LHCN-M2 (cell line): ENCODE measurements around the gene PDLIM4. TPM values are rescaled to one million over a fixed set of nuclear protein-coding genes. Genes with fewer than 3 reads are reported as not detected.

Source experiments
- DNase-seq: peaks from one replicate; pipeline ENCODE4 v3.0.0-alpha.2; 2012; ENCODE audit warnings: low read depth
- total RNA-seq: library from RNA; depleted of rRNA; stranded (reverse); fragments of >200 nt; gene quantifications from 2 replicates; pipeline ENCODE4 v1.2.3, GENCODE V29; 2014

The PDLIM4 gene
- total RNA-seq, 1 experiment from 2014 or later, result 153 TPM

DNA sequence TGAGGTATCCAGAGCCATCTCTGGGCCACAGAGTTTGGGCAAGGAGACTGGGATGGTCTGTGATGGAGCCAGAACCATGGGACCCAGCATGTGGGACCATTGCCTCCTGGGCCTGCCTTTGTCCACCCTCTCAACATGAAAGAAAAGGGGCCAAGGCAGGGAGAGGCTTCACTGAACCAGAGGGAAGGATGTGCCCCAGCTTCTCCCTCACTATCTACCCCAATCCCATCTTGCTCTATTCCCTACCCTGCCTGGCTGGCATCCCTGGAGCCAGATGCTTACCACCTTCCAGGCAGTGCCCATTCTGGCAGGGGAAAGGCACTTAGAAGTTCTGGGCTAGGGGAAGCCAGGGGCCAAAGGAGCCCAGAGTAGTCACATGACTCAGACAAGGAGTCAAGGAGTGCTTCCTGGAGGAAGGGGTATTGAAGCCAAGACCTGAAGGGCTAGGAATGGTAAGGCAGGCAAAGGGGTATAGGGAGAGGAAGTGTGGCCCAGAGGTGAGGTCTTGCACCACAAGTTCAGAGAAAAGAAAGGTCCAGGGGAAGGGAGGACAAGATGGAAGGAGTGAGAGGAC lies 9.8 kb downstream of the PDLIM4 start:
- no peak for DNase-seq

DNA sequence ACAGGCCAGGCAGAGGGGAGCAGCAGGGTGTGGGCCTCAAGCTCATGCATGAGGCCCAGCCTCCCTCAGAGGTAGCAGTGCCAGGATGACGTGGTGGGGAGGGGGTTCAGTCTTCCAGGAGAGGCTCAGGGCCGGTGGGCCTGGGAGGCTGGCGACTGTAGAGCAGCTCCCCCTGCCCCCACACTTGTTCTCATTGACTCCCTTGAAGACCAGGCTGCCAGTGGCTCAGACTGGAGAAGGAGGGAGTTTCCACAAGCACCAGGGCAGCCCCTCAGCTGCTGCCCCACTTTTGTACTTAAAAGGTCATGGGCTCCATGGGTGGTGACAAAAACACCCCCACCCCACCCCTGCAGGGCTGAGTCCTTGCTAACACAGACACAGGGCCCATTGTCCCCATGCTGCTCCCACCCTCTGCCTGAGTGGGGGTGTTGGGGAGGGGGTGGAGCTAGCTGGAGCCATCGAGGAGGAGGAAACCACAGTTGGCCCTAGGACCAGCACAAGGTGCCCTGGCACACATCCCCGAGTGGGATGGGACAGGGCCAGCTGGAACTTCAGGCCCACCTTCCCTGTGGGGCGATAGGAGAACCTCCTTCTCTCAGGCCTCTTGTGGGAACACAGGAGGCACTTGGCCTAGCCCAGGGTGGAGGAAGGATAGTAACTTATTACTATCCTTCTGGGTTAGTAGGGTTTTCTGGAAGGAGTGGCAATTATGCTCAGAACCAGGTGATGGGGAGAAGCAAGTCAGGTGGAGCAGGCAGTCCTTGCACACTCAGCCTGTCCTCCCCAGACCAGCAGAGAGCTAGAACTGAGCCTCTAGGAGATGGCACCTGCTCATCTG lies 10.7 kb downstream of the PDLIM4 start:
- no peak for DNase-seq

- no peak for DNase-seq
Observed at GRCh38 chr5:132268769-132269551, 11.5 kb downstream of the PDLIM4 start.

GRCh38 chr5:132269635-132270334 lies 12.3 kb downstream of the PDLIM4 start:
- DNase-seq, result no peak

DNA sequence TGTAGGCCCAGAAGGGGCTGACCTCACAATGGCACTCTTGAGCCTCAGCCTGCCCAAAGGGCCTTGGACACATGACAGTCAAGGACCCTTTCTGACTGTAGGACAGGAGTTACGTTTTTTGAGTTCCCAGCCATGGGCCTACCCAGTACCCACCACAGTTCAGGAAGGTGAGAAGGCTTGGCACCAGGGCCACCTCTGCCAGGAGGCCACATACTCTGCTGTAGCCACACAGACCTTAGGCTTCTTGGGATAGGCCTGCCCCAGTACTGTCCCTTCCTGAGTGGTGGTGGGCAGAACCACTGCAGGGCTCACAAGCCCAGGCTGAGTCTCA lies 12.8 kb downstream of the PDLIM4 start:
- DNase-seq, result no peak

DNA sequence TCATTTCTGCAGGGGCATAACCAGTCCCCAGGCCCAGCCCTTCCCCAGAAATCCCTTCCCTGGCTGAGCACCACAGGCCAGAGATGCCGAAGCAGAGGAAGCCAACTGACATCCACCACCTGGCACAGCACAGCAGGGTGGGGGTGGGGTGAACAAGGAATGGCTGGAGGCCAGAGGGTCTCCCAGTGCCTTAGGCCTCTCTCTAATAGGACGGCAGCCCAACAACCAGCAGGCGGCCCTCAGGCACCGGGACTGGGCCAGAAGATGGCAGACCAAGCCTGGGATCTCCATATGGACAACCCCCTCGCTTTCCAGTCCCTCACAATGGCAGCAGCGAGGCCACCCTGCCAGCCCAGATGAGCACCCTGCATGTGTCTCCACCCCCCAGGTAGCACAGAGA lies 13.2 kb downstream of the PDLIM4 start:
- DNase-seq, result no peak

DNA sequence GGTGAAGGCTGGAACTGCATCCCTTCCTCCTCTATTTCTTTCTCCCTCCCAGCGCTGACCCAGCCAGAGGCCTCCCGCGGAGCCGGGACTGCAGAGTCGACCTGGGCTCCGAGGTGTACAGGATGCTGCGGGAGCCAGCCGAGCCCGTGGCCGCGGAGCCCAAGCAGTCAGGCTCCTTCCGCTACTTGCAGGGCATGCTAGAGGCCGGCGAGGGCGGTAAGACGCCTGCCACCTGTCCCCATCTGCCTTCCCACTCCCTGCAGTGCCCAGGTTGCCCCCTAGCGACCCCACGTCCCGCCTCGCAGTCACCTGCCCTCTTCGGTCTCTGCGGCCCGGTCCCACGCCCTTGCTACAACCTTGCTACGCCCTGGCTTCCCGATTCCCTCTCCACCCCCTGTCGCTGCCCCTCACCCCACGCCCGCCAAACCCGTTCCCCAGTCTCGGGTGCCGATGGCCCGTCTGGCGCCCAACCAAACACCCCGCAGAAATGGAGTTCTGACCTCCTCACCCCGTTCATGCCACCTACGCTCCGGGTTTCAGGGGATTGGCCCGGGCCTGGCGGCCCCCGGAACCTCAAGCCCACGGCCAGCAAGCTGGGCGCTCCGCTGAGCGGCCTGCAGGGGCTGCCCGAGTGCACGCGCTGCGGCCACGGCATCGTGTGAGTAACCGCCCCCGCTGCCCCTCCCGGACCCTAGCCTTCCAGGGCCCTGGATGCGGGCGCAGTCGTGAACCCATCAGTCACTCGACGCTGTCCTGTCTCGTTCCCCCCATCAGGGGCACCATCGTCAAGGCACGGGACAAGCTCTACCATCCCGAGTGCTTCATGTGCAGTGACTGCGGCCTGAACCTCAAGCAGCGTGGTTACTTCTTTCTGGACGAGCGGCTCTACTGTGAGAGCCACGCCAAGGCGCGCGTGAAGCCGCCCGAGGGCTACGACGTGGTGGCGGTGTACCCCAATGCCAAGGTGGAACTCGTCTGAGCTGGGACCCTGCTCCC lies 14.1 kb downstream of the PDLIM4 start:
- DNase-seq, result no peak

DNA sequence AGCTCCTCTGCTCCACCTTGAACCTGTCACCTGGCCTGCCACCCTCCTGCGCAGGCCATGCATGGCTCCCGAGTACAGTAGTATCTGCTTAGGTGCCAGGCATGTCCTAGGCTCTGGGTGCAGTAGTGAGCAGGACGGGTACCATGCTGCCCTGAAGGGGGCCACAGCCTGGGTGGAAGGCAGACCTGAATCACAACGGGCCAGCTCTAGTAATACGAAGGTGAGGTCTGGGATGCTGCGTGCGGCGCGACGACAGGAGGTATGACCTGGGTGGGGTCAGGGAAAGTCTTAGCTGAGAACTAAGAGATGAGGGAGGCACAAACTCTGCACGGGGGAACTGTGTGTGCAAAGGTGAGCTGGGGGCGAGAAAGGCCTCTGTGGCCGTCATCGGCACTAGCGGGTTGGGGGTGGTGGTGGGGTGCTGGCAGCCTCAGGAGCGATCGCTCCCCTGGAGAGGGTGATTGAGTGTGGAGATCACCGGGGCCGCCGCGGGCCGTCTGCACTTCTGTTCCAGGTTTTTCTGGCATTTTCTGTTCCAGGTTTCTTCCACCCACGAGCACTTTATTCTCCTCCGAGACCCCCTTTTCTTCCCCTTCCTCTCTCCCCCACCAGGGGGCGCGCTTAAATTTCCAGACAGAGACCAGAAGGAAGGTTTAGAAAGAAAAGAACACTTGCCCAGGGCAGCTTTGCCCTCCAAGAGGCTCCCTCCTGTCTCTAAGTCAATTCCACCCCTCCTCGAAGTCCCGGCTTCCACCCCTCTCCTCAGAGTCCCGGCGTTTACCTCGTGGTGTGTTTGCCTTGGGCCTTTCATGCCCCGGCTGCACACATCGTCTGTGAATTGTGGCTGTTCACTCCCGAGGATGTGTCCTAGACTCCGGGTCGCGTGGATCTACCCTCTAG lies 15.1 kb downstream of the PDLIM4 start:
- DNase-seq, result peak; percentile 51

DNA sequence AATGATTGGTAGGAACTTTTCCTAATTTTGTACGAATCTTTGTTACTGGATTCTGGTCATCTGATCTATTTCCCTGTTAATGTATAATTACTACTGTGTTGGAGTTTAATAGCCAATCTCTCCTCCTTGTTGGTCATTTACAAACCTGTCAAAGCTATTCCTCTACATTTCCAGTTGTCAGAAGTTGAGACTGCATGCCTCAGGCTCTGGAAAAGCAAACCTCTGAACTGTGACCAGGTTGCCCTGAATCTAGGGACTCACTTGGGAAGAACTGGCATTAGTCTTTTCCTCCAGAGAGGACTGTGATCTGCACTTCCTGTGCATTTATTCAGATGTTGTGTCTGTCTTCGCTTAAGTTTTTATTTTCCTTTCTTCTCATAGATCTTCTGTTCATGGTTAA lies 16.1 kb downstream of the PDLIM4 start:
- DNase-seq, result no peak

DNA sequence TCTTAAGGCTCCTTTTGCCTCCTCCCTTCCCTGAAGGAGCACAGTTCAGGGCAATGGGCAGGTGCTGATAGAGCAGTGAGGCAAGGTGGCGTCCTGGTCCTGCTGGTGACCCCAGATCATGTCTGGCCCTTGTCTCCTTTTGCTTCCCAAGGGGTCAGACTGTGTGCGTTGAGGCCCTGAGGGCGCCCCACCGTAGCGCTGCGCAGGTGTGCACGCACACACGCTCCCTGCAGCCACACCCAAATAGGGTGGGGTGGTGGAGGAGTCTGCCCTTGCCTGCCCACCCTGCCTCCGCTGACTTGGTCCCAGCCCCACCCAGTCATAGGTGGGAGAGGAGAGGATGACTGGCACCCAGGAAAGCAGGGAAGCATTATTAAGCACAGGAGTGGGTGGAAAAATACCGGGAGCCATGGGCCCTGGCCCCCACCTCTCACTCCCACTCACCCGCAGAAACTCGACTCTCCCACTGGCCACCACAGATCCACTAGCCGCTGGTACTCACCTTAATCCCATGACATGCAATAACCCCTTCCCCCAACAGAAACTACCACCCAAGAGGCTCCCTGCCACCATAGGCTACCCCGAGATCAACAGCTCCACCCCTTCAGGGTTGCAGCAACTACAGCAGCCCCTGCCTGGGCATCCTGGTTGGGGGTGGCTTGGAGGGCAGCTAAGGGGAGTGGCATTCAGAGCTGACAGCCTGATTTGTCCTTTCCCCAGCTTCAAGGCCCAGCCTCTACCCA lies 16.7 kb downstream of the PDLIM4 start:
- no peak for DNase-seq

GRCh38 chr5:132275367-132276220 lies 18.1 kb downstream of the PDLIM4 start:
- DNase-seq, result no peak

DNA sequence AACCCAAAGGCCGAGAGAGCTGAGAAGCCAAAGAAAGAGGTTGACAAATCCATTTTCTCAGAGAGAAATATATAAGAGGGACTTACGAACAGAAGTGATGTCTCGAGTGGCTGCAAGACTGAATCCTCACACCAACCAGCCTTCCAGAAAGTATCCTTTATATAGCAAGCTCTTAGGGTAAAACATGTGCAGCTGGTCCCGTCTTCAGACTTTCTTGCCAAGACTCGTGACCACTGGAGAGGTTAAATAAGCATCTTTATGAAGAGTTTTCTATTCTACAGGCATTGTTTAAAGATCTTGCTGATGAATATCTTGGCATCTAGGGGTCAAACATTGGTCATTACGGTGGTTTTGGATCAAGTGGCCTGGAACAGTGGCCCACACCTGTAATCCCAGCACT lies 19.8 kb downstream of the PDLIM4 start:
- DNase-seq, result no peak

DNA sequence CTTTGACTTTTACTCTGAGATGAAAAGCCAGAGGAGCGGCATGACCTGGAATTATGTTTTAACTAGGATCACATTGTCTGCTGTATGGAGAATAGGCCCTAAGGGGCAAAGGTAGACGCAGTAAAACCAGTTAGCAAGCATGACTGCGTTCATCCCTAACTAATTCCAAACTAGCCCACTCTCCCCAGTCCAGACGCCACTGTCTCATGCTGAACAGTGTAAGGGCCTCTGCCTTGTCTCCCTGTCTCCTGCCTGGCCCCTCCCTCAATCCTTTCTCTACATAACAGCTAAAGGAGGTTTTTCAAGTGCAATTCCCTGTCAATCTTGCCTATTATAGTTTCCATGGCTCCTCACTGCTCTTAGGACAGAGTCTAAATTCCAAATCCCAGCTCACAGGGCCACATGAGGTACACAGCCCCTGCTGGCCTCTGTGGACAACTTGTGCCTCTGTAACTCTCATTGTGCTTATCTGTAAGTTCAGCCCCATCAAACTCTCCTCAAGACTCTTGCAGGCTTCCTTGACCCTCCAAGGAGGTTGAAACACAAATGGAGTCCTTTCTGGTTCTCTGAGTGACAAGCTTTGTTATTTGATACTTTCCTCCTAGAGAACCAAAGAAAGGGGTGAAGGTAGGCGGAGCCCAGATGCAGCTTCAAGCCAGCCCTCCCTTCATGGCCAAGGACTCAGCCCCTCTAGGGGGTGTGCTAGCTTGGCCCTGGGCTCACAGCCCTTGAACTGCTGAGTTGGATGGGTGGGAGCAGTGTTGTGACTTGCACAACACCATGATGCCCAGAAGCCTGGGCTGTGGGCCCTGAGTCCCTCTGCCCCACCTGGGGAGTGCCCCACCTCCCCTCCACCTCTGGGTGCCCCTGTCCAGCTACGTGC lies 20.7 kb downstream of the PDLIM4 start:
- DNase-seq, result no peak

- no peak for DNase-seq
Observed at GRCh38 chr5:132279801-132280200, 22.3 kb downstream of the PDLIM4 start.

- no peak for DNase-seq
Observed at GRCh38 chr5:132280371-132281240, 23.1 kb downstream of the PDLIM4 start.
